HG03432 (cell line): ENCODE measurements around the gene PMCH.
"Not testable (repeated sequence)": the region's sequence is repeated elsewhere in the genome, so short reads cannot be mapped to it uniquely, and the experiment has no call there.

ENCODE experiments used
- ATAC-seq: cut with Tn5 transposase; IDR thresholded peaks from one replicate; pipeline ENCODE4 v1.9.1; 2021; ENCODE audit warnings: mild to moderate bottlenecking, moderate library complexity; ENCODE audit not compliant: unreplicated experiment

PMCH gene

DNA sequence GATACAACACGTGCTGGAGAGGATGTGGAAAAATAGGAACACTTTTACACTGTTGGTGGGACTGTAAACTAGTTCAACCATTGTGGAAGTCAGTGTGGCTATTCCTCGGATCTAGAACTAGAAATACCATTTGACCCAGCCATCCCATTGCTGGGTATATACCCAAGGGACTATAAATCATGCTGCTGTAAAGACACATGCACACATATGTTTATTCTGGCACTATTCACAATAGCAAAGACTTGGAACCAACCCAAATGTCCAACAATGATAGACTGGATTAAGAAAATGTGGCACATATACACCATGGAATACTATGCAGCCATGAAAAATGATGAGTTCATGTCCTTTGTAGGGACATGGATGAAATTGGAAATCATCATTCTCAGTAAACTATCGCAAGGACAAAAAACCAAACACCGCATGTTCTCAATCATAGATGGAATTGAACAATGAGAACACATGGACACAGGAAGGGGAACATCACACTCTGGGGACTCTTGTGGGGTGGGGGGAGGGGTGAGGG is 50.5 kb downstream of the PMCH start:
- ATAC-seq: not testable (repeated sequence)
